B cell (primary cell): Measurements from ENCODE around the gene FAM114A1. TPM values are rescaled to one million over a fixed set of nuclear protein-coding genes. Genes with fewer than 3 reads are reported as not detected.
"Not testable (repeated sequence)": the region's sequence is repeated elsewhere in the genome, so short reads cannot be mapped to it uniquely, and the experiment has no call there.

Source experiments
- ATAC-seq: fragments of 200-7000 bp; cut with Tn5 transposase; one replicate; pipeline ENCODE4 v1.10.0; 2021; ENCODE audit warnings: low read depth, mild to moderate bottlenecking, moderate number of reproducible peaks, moderate library complexity
- CTCF ChIA-PET: fragments of 350-600 bp; sonication (Branson Sonifier 250); formaldehyde crosslinking; loops from one replicate; lab custom pipeline; 2021; ENCODE audit warnings: antibody characterized with exemption, inconsistent platforms; lab: Charles Lee
- POLR2A ChIA-PET: fragments of 350-600 bp; sonication (Branson Sonifier 250); formaldehyde crosslinking; loops from one replicate; lab custom pipeline; 2021; ENCODE audit warnings: antibody characterized with exemption; lab: Charles Lee
- DNase-seq: peaks from one replicate; pipeline ENCODE4 v3.0.0; 2013
- H2AFZ ChIP-seq: 2 replicates; pipeline ENCODE4 v1.6.1; 2012; ENCODE audit warnings: mild to moderate bottlenecking, low read depth, low read length; ENCODE audit not compliant: insufficient read depth, poor library complexity, severe bottlenecking
- H3K27ac ChIP-seq, 2 donors: 1 replicate in 1 of 2; 2 replicates in 1 of 2; pipeline ENCODE4 v1.5.1; 2012 to 2013; ENCODE audit warnings: low read length in 2 of 2, mild to moderate bottlenecking in 2 of 2, moderate library complexity in 1 of 2
- H3K27me3 ChIP-seq, 4 experiments: fragments of 200-600 bp in 1 of 4; sonication (generic) in 1 of 4; replicated peaks in 1 of 4; 1 replicate in 2 of 4; 2 replicates in 2 of 4; pipeline versions ENCODE4 v1.6.1 to v1.7.0; 2013 to 2016; ENCODE audit warnings: low read length in 3 of 4, mild to moderate bottlenecking in 2 of 4, mixed read lengths in 1 of 4, moderate library complexity in 1 of 4; ENCODE audit not compliant: insufficient read depth in 4 of 4, control insufficient read depth in 3 of 4; ENCODE audit errors: control extremely low read depth in 1 of 4
- H3K36me3 ChIP-seq, 2 experiments: replicated peaks in 1 of 2; 1 replicate in 1 of 2; 2 replicates in 1 of 2; pipeline versions ENCODE4 v1.6.1 to v1.7.1; 2013; ENCODE audit warnings: low read length in 1 of 2; ENCODE audit not compliant: insufficient read depth in 2 of 2, control insufficient read depth in 1 of 2; ENCODE audit errors: control extremely low read depth in 1 of 2, extremely low read depth in 1 of 2
- H3K4me1 ChIP-seq, 2 donors: fragments of 200-600 bp in 1 of 2; sonication (generic) in 1 of 2; 1 replicate in 1 of 2; 2 replicates in 1 of 2; pipeline versions ENCODE4 v1.5.1 to v1.6.1; 2013 to 2017; ENCODE audit warnings: low read length in 2 of 2; ENCODE audit not compliant: control insufficient read depth in 2 of 2, insufficient read depth in 2 of 2
- H3K4me2 ChIP-seq: replicated peaks from 2 replicates; pipeline ENCODE3; 2012; ENCODE audit warnings: mild to moderate bottlenecking, low read depth, low read length; ENCODE audit not compliant: poor library complexity, severe bottlenecking
- H3K4me3 ChIP-seq, 5 experiments: fragments of 200-600 bp in 1 of 5; sonication (generic) in 1 of 5; 1 replicate in 3 of 5; 2 replicates in 2 of 5; pipeline versions ENCODE4 v1.5.1 to v1.7.0; 2011 to 2016; ENCODE audit warnings: low read length in 4 of 5, mild to moderate bottlenecking in 4 of 5, low read depth in 2 of 5, control low read depth in 1 of 5, moderate library complexity in 1 of 5; ENCODE audit not compliant: insufficient read depth in 1 of 5; ENCODE audit errors: control extremely low read depth in 1 of 5, extremely low read depth in 1 of 5
- H3K79me2 ChIP-seq: fragments of 200-600 bp; sonication (generic); one replicate; pipeline ENCODE4 v1.6.0; 2016; ENCODE audit warnings: low read length; ENCODE audit not compliant: control insufficient read depth, insufficient read depth
- H3K9ac ChIP-seq: fragments of 200-600 bp; sonication (generic); 2 replicates; pipeline ENCODE4 v1.6.1; 2017; ENCODE audit warnings: mild to moderate bottlenecking, low read length, moderate library complexity
- H3K9me3 ChIP-seq, 3 donors: one replicate each; pipeline versions ENCODE4 v1.6.1 to v1.7.1; 2013; ENCODE audit warnings: low read length in 2 of 3; ENCODE audit not compliant: control insufficient read depth in 2 of 3, insufficient read depth in 1 of 3; ENCODE audit errors: control extremely low read depth in 1 of 3
- H4K20me1 ChIP-seq: 2 replicates; pipeline ENCODE4 v1.6.0; 2012; ENCODE audit warnings: mild to moderate bottlenecking, low read length; ENCODE audit not compliant: insufficient read depth, control insufficient read depth, poor library complexity, severe bottlenecking
- H3K27ac Mint-ChIP-seq: one replicate; pipeline ENCODE4 v1.8.0; 2021; ENCODE audit warnings: mixed read lengths
- H3K27me3 Mint-ChIP-seq: one replicate; pipeline ENCODE4 v1.8.0; 2021; ENCODE audit warnings: mixed read lengths
- H3K4me1 Mint-ChIP-seq: one replicate; pipeline ENCODE4 v1.8.0; 2021; ENCODE audit warnings: mixed read lengths
- H3K4me3 Mint-ChIP-seq: one replicate; pipeline ENCODE4 v1.8.0; 2021; ENCODE audit warnings: mixed read lengths
- H3K9me3 Mint-ChIP-seq: one replicate; pipeline ENCODE4 v1.8.0; 2022; ENCODE audit warnings: mixed read lengths; ENCODE audit not compliant: insufficient read depth
- EZH2 ChIP-seq: IDR thresholded peaks from 2 replicates; pipeline ENCODE4 v1.6.1; 2012; ENCODE audit warnings: borderline replicate concordance, low read depth, mild to moderate bottlenecking, moderate library complexity, low read length; ENCODE audit not compliant: insufficient read depth, poor library complexity, severe bottlenecking
- WGBS: methylation state at CpG from one replicate; pipeline ENCODE4 v1.1.5; 2013; ENCODE audit warnings: missing lambda C conversion rate; ENCODE audit not compliant: insufficient coverage; 5-methylcytosine and 5-hydroxymethylcytosine counted together
- intact Hi-C: fragments of 100-400 bp; cut with micrococcal nuclease; formaldehyde crosslinking; loops from one replicate; pipeline ENCODE4 v1.10.0; 2022
- polyA plus RNA-seq: library from polyadenylated mRNA; depleted of rRNA; stranded (reverse); fragments of >200 nt; gene quantifications from 2 replicates; pipeline ENCODE4 v1.2.3, GENCODE V29; 2012
- total RNA-seq, 2 donors: library from RNA; stranded (reverse); fragments of 120-200 nt in 1 of 2; gene quantifications; 1 replicate in 1 of 2; 2 replicates in 1 of 2; pipeline versions ENCODE4 v1.2.3 to v1.2.4, GENCODE V29; 2013 to 2022
- TF ChIP-seq, protein P1 (sequence below): fragments of 200-600 bp; IDR thresholded peaks from one replicate; pipeline ENCODE4 v1.8.0; 2022; ENCODE audit warnings: antibody characterized with exemption, mild to moderate bottlenecking

FAM114A1 gene
- total and polyA plus RNA-seq, 2 donors (not counting 1 experiment from before 2014, with no cell fraction given), result 0.30 to 2.9 TPM

DNA sequence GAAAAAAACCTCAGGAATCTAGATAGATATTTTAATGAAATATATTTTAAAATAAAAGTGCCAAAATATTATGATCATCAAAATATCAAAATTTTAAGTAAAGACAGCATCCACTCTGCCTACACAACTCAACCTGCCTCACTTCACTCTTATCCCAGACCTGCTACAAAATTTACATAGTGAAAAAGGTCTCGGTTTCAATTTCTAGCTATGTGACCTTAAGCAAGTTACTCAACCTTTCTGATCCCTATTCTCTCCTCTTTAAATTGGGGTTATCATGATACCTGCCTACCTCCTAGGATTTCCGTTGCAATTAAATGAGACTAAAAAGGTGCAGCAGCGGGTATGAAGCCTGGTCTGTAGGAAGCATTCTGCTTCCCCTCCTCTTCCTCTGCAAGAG, 72.9 kb downstream of the FAM114A1 start:
- Histone ChIP-seq H4K20me1 (no peaks in the 10 kb centered on the region), H3K9me3 (no peaks in the 10 kb centered on the region), H3K27ac (no peak overlapping the region), H3K36me3 (no peaks in the 10 kb centered on the region), H3K9ac (no peak overlapping the region), H3K27me3 (no peaks in the 10 kb centered on the region), H2AFZ (no peak overlapping the region), H3K4me1 (no peaks in the 10 kb centered on the region), H3K4me3 (no peak overlapping the region), H3K79me2 (no peaks in the 10 kb centered on the region), H3K4me2 (no peak overlapping the region)
- WGBS, result 100% methylated on average over 1 of the region's 3 CpGs
- DNase-seq (no peak), ATAC-seq (no peak)
- POLR2A ChIA-PET, result no interaction called here
- intact Hi-C loops, result no loop called here
- Mint-ChIP-seq H3K4me3 (no peak overlapping the region), H3K4me1 (no peaks in the 10 kb centered on the region), H3K27ac (no peak overlapping the region), H3K9me3 (no peaks in the 10 kb centered on the region), H3K27me3 (no peaks in the 10 kb centered on the region)
- CTCF ChIA-PET, result interaction anchor here (1.5 kb wide), 1 partner anchor 38 kb away, joined by 3 read pairs; no protein-coding TSS in a partner anchor
- TF ChIP-seq, protein P1, sequence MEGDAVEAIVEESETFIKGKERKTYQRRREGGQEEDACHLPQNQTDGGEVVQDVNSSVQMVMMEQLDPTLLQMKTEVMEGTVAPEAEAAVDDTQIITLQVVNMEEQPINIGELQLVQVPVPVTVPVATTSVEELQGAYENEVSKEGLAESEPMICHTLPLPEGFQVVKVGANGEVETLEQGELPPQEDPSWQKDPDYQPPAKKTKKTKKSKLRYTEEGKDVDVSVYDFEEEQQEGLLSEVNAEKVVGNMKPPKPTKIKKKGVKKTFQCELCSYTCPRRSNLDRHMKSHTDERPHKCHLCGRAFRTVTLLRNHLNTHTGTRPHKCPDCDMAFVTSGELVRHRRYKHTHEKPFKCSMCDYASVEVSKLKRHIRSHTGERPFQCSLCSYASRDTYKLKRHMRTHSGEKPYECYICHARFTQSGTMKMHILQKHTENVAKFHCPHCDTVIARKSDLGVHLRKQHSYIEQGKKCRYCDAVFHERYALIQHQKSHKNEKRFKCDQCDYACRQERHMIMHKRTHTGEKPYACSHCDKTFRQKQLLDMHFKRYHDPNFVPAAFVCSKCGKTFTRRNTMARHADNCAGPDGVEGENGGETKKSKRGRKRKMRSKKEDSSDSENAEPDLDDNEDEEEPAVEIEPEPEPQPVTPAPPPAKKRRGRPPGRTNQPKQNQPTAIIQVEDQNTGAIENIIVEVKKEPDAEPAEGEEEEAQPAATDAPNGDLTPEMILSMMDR, result no peak
- no peak for TF ChIP-seq EZH2

DNA sequence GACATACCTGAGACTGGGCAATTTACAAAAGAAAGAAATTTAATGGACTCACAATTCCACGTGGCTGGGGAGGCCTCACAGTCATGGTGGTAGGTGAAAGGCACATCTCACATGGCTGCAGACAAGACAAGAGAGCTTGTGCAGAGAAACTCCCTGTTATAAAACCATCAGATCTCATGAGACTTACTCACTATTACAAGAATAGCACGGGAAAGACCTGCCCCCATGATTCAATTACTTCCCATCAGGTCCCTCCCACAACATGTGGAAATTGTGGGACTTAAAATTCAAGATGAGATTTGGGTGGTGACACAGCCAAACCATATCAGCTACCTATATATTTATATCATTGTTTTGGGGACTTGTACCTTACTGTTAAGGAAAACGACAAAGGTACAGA, 74.3 kb downstream of the FAM114A1 start:
- H3K36me3 ChIP-seq, H3K79me2 ChIP-seq, H3K27ac ChIP-seq, H3K4me1 Mint-ChIP-seq, H4K20me1 ChIP-seq, H3K4me1 ChIP-seq, H3K9ac ChIP-seq, POLR2A ChIA-PET, ATAC-seq, H3K4me2 ChIP-seq, H3K4me3 ChIP-seq, H3K27ac Mint-ChIP-seq, H3K9me3 ChIP-seq, DNase-seq, H3K27me3 Mint-ChIP-seq, H3K27me3 ChIP-seq, H3K4me3 Mint-ChIP-seq, H2AFZ ChIP-seq, H3K9me3 Mint-ChIP-seq, intact Hi-C loops: not testable (repeated sequence)
- CTCF ChIA-PET, result interaction anchor here (1.5 kb wide), 1 partner anchor 39 kb away, joined by 3 read pairs; no protein-coding TSS in a partner anchor
- WGBS, result 43% methylated on average over 1 of the region's 3 CpGs
